ENCODE measurements around the gene SCAANT1.

Gene SCAANT1

DNA sequence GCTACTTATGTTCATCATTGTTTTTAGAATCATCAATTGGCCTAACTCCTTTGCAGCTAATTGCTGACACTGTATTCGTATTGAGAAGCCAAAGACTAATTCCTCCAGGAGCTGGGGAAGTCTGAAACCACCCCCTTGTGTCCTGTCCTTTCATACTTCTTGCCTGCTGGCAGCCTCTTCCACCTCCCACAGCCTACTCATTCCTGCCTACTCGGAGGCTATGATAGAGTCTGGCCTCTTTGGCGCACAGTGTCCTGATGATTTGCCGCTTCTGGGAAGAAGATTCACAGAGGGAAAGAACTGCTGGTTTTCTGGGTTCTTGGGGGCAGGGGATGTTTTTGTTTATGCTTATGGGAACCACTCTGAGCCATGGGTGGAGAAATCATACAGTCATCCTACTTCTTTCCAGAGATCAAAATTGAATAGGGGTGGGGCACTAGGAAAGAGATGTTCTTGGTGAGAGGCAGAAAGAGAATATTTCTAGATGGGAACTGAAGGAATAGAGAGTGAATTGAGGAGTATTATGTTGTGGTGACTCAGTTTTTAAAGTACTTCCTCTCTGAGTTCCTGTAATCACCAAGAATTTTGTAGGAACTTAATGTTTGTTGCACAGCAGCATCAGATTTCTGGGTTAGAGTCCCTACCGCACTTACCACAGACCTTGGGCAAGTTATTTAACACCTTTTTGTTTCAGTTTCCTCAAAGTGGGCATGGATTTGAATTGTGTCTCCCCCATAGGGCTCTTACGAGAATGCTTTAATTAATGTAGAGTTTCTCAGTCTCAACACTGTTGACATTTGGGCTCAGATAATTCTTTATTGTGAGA lies 22.1 kb upstream of the SCAANT1 start:
- DNase-seq (ENCODE audit: low spot score): no peak

DNA sequence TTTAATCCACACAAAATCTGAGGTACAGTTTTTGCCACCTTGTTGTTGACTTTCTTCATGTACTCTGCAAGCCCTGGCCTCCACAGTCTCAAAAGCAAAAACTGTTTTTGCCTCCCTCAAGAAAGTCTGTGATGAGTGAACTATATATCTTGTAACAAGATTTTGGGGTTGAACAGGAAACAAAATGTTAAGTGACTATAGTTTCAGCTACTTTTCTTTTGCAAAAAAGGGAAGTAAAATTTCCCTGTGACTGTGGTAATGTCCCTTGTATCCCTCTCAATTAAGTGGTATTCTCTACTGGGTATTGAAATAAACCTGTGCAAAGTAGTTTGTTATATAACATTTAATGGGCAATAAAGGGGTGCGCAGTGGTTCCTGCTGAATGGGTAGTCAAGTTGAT lies 21.3 kb upstream of the SCAANT1 start:
- no peak for DNase-seq (ENCODE audit: low spot score)

DNA sequence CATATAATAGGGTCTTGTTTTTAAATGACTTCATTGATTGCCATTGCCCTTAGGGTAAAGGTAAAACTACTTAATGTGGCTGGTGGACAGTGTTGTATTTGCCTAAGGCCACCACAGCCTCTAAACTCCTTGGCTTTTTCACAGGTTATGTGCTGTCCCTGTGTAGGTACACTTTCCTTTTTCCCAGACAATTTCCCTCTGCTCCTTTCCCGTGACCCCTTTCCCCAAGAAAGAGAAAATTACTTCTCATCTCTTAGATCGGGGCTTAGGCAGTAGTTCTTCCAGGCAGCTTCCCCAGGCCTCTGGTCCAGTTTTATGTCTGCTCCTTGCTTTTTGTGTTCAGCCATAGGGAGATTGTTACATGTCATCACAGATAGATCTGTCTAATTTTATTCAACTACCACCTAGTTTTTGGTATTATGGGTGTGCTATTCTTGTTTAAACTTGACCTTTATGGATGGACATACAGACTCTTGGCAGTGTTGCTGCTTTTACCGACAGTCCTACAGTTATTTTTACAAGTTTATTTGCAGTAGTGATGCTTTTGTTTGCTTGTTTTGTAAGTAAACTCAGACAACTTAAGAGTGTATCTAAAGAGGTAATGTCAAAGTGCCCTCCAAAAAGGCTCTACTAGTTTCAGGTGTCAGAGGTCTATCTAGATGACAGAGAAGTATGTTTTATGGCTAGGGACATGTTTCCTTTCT lies 20.5 kb upstream of the SCAANT1 start:
- no peak for DNase-seq (ENCODE audit: low spot score)

DNA sequence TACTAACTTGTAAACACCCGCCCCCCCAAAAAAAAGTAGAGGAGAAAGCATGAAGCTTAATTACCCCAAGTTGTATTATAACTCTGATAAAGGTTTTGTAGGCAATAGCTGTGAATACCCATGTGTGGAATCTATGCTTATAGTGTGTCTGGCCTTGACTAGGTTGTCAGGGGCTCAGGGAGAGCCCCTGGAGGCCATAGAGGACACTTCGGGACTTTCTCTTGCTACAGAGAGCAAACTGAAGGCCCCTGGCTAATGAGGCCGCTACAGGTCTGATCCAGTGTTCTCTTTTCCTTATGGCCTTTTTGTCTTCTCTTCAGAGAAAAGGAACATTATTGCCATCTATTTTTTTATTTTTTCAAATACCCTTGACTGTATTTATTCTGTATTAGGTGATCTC lies 19.1 kb upstream of the SCAANT1 start:
- no peak for DNase-seq (ENCODE audit: low spot score)

DNA sequence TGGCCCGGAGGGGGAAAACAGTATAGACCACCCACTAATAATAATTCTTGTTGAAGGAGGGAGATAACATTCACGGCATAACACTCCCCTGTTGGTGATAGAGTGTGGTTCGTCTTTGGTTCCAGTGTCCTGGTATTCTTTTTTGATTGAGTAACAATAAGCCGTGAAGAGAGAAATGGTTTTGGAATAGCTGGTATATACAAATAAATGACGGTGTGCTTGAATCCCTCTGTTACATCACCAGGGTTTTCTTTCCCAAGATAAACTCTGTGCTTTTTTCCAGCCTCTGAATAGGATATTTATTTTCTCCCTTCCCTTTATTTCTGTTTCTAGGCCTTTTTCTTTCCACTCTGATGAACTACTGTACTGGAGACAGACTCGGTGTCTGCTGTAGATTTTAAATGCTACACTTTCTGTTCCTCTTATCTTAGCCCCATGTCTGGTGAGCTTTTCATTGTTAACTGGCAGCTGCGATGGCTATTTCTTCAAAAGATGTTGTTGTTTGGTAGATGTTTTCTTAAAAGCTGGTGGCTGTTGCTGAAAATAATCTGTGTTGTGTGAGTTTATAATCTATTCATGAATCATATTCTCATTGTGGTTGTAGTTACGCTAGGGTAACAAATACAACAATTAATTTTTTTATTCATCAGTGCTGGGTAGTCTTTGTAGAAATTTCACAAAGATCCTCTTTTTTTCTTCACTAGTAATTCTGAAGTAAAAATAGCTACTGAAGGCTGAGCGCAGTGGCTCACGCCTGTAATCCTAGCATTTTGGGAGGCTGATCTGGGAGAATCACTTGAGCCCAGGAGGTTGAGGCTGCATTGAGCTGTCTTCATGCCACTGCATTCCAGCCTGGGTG lies 15.5 kb upstream of the SCAANT1 start:
- no peak for DNase-seq (ENCODE audit: low spot score)

DNA sequence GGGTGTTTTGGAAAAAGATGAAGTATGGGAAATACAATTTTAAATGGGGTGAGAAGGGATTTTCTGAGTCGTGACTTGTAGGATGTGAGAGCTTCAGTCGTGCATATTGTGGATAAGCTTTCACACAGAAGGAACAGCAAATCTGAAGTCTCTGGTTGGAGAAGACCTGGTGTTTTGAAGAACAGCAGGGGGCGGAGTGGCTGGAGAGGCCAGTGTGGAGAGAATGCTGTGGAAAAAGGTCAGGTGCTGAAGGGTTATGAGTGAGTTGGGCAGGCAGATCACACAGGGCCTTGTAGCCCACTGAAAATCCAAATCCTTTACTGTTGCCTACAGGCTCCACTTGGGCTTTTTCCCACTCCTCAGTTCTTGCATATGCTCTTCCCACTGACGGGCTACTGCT lies 14.1 kb upstream of the SCAANT1 start:
- DNase-seq (ENCODE audit: low spot score): no peak

DNA sequence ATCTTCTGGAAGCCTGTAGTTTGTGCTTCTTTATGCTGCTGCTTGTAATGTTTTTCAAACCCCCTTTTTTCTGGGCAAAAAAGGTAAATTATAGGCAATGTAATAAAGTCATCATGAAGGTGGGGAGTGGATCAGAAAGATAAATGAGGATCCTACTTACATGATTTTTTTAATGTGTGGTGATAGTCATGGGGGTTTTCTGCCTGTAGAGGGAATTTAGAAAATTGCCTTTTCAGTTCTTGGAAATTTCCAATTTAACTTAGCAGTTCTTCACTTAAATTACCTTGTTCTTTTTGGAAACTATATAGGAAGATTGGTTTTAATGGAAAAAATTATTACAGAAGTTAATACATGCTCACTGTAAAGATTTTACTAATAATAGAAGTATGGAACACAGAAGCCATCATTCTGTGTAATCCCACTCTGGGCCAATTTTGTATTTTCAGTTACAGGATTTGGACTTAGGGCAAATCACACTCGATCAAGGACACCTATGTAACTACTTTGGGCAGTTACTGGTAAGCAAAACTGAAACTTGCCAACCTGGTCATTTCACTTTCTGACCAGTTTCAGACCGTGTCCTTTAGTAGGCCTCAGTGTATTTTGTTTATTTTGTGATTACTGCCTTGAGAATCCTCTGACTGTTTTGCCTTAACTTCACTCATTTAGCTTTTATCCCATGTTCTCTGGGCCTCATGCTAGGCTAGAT lies 10.5 kb upstream of the SCAANT1 start:
- no peak for DNase-seq (ENCODE audit: low spot score)

DNA sequence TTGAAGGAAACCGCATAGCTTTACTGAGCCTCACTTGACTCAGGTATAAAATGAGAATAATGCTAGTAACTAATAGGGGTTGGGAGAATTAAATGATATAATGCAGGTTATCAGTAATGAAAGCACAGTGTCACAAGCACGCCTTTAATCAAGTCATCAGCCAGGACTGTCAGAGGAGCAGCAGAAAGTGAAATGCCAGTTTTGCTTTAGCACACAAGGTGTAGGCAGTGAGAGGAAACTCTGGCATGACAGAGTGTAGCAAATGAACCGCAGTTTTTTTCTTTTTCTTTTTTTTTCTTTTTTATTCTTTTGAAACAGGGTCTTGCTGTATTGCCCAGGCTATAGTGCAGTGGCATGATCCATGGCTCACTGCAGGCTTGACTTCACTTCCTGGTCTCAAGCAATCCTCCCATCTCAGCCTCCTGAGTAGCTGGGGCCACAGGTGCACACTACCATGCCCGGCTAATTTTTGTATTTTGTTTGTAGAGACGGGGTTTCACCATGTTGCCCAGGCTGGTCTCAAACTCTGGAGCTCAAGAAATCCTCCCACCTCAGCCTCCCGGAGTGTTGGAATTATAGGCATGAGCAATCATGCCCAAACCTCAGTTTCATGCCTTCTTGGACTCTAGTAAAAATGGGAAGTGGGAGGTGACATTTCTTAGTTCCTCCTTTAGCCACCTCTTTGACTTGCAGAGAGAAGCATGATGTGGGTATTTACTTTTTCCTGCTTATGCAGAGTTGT lies 9.7 kb upstream of the SCAANT1 start:
- DNase-seq (ENCODE audit: low spot score): no peak

DNA sequence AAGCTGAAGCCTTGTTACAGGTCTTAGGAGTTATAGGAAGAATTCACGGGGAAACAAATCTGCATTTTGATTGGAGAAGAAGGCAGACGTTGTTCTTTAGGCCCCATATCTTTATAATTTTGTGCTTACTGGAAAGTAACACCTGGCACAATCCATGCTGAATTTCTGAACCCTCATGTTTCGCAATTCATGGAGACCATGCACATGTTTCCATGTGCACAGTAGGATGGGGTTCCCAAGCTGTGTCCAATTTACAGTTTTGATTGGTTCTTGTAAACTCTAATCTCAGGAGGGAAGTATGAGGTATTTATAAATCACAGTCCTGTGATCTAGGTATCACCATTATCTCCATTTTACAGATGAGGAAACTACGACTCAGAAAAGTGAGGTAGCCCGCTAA lies 7.8 kb upstream of the SCAANT1 start:
- no peak for DNase-seq (ENCODE audit: low spot score)

DNA sequence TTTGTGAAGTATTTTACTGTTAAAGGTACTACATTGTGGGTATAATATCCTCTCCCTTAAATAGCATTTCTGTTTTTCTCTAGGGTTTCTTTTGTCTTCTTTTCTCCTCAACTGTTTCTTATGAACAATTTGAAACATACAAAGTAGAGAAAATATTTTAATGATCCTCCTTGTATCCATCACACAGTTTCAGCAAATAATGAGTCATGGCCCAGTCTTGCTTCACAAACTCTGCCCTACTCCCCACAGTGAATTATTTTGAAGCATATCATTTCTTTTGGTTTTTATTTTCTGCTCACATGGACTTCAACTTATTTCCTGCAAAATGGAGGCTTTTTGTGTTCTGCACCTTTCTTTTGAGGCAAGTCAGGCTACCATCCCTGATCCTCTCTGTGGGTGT lies 6.1 kb upstream of the SCAANT1 start:
- DNase-seq (ENCODE audit: low spot score): peak; percentile 75

DNA sequence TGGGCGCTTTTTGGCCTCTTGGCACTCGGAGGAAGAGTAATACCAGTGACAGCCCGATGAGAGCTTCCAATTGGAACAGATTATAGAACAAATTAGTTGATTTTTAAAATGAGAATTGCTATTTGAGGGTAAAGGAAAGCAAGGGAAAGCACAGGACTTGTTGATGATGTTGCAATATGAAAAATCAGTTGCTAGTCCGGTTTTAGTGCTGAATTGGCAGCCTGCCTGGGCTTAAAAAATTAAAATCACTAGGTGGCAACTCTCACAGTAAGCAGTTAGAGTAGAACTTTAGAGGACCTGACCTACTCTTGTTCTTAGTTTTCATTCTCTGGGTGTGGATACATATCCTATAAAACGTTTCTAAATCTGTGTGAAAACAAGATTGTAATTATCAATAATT lies 2.1 kb upstream of the SCAANT1 start:
- peak; percentile 34 for DNase-seq (ENCODE audit: low spot score)

DNA sequence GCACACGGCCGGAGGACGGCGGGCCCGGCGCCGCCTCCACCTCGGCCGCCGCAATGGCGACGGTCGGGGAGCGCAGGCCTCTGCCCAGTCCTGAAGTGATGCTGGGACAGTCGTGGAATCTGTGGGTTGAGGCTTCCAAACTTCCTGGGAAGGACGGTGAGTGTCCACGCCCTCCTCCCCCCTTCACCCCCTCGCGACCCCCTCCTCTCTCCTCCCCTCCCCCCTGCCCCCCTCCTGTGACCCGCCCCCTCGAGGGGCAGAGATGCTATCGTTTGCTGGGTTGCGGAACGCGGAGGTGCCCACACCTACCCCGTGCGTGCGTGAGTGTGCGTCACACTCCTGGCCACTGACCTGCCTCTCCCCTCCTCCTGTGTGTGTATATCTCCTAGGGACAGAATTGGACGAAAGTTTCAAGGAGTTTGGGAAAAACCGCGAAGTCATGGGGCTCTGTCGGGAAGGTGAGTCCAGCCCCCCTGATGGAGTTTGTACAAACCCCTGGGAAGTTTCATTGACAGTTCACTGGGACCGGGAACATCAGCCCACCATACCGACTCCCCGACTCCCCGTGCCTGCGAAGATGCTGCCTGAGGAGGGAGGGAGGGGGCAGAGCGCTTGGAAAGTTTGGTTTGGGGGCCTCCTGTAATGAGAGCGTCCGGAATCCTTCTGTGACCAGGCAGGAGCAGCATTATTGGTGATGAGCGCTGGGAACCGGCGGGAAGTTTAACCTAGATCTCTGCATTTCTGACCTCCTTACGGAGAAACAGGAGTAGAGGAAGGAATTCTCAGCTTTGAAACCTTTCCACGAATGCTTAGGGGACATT lies 795 bp upstream of the SCAANT1 start:
- DNase-seq (ENCODE audit: low spot score): peak; percentile 65

DNA sequence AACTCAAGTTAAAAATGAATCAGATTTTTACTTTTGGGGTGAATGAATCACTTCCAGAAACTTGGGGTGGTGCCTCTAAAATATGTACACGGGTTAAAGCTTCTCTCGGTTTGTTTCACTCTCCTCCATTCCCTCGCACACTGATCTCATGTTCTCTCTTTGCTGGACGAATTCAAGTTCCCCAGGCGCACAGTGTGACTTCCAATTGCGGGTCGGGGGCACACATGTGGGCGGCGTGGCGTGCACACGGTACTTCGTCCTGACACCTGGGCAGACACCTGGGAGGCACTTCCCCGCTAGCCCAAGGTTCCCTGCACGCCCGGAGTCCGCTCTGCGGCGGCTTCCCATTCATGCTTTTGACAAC lies 692 bp downstream of the SCAANT1 start:
- DNase-seq (ENCODE audit: low spot score): peak; percentile 35

DNA sequence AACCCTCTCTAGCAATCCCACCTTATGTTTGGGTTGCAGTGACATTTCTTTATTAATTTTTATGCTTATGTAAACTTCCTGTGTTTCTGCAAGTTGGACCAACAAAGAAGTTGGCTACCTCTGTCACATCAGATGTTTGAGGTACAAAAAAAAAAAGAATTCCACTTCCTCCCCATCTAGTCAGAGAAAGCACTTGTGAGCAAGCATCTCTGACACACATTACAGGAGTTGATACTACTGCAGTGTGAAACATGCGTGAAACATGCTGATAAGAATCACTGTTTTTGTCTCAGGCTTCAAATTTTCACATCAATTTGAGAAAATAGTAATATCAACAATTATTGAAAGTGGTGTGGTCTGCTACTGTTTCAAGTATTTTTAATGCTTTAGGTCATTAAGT lies 1.3 kb downstream of the SCAANT1 start:
- no peak for DNase-seq (ENCODE audit: low spot score)

DNA sequence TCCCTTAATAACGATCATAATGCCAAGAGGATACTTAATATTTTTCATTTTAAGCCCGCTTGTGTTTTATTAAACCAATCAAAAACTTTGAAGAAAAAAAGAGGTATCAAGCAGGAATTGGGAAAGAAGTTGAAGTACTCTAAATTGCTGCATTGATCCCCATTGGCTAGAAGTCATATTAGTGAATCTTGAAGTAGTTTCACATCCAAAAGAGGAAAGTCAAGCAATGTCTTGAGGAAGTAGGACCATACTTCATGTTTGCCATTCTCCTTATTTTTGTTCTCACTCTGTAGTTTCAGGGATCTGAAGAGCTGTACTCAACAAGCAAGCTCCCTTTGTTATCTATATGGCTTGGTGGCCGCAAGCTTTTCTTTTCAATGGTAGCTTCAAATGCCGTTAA lies 2.2 kb downstream of the SCAANT1 start:
- no peak for DNase-seq (ENCODE audit: low spot score)

DNA sequence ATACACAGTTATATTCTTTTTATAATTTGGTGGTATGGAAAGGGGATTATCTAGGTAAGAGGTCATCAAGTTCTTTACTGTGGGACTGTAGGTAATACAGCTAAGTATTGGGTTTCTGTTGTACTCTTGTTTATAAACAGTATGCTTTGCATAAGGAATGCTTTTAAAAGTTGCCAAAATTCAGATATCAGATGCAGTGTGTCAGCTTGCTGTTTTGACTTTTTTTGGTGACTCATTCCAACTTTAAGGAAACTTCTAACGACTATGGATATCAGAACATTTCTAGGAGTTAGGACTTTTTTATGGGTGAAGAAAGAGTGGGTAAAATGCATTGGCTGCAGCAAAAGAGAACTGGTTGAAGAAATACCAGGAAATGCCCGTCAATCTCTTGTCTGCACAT lies 2.8 kb downstream of the SCAANT1 start:
- no peak for DNase-seq (ENCODE audit: low spot score)

DNA sequence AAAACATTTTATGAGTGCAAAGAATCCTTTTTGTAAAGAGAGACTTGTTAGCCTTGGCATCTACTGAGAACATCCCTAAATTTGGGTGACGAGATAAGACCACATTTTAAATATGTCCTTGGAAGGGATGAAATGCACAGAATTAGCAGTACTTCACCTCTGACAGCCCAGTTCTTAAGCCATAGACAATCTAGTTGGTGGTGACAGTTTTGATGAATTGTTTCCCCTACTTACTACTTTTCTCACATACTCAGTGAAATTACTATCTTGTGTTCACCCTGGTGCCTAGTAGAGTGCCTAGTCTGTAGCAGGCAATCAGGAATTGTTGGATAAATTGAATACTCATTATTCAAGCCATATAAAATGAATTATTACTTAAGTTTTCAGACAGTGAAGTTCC lies 3.4 kb downstream of the SCAANT1 start:
- no peak for DNase-seq (ENCODE audit: low spot score)

DNA sequence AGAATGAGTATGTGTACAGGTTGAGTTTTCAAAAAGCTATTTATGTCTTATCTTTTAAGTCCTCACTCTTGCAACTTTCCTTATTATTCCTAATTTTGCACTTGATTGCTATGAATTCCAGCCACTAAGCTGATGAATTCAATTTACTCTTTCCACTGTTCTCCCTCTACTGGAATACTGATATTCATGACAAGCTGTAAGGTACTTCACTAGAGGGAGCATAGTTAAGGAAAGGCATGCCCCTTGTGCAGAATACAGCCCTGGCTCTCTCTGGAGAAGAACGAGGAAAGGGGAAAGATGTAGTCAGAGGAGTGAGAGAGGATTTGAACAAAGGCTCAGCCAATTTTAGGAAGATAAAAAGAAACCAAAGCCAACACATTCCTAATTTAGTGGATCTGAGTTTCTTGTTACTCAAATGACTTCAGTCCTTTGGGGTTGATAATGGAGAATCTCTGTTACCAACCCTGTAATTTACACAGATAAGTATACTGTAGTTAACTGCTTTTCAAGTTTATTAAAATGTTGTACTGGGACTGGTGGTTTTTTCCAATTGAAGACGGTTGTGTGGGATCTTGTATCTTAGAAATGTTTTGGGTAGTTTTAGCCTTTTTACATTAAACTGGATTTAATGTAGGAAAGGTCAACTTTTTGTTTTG lies 4.0 kb downstream of the SCAANT1 start:
- DNase-seq (ENCODE audit: low spot score): no peak

DNA sequence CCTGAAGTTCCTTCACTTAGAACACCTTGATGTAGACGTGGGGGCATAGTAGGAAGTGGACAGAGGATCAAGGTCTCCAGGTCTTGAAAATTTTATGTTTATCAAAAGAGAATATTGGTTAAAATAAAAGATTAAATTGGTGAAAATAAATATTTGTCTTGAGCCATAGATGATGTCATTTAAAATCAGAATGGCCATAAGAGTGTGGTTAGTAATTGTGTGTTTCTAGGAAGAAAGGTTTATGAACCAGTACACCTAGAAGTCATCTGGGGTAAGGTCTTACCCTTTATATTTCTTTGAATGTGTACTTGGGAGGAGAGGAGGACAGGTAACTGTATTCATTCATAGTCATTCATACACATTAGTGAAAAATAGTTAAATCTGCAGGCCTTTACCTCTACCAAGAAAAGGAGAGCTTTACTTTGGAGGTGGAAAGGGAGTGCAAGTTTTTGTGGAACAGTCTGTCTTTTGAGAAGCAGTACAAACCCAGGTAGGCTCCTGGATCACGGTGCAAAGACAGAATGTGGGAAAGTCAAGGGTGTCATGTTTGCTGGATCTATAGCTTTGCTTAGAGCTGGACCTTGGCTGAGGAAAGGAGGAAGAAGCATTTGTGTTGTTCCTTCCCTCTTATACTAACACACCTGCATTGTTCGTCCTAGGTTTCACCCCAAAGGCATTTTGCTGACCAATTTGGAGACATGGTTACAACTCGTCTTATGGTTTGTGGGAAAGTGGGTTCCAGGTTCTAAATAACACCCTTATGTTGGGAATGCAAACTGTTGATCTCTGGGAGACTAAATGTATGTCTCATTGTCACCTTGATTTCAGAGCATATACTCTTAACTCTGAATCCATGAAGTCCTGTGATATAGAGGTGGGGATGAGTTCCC lies 6.2 kb downstream of the SCAANT1 start:
- DNase-seq (ENCODE audit: low spot score): no peak
